Suprapubic skin (tissue), 2 donors: Measurements from ENCODE around the gene PLAAT2.

Experiments used
- EP300 ChIP-seq: sonication (generic); formaldehyde crosslinking; IDR thresholded peaks from one replicate; pipeline ENCODE4 v1.6.1; 2017; ENCODE audit warnings: antibody characterized with exemption
- POLR2A ChIP-seq, 2 donors: fragments of 450-650 bp; IDR thresholded peaks; one replicate each; pipeline ENCODE4 v1.6.1; 2017; ENCODE audit warnings: antibody characterized with exemption in 2 of 2, mild to moderate bottlenecking in 2 of 2, moderate library complexity in 2 of 2

GRCh38 chr11:63536669-63537292, 26.4 kb downstream of the PLAAT2 start, which contains the start of gene PLAAT4:
- no peak for TF ChIP-seq POLR2A (IDR thresholded peaks at IDR 0.05)
- no peak for TF ChIP-seq EP300
